Stimulated activated effector memory CD8-positive, alpha-beta T cell treated with anti-CD3 and anti-CD28 coated beads, Interleukin-12 subunit alpha, Interleukin-12 subunit beta, amount 100 ng/mL, for 72 hours (primary cell): Measurements from ENCODE around the gene TYW5.
A peak's percentile ranks its signal among the peaks of the same experiment; 100 is the strongest.
"Not testable (repeated sequence)": the region's sequence is repeated elsewhere in the genome, so short reads cannot be mapped to it uniquely, and the experiment has no call there.

Source experiments
- ATAC-seq: fragments of 150-1000 bp; cut with Tn5 transposase; 2 replicates; pipeline ENCODE4 v1.10.0; 2021
- DNase-seq, 2 donors: peaks; one replicate each; pipeline ENCODE4 v3.0.0; 2021 to 2022; ENCODE audit warnings: low spot score in 2 of 2
- H3K27ac Mint-ChIP-seq: one replicate; pipeline ENCODE4 v1.8.0; 2022; ENCODE audit warnings: mild to moderate bottlenecking, mixed read lengths
- H3K36me3 Mint-ChIP-seq: one replicate; pipeline ENCODE4 v1.8.0; 2022; ENCODE audit warnings: mild to moderate bottlenecking, mixed read lengths
- H3K4me1 Mint-ChIP-seq: one replicate; pipeline ENCODE4 v1.8.0; 2022; ENCODE audit warnings: mixed read lengths
- H3K4me3 Mint-ChIP-seq: one replicate; pipeline ENCODE4 v1.8.0; 2022; ENCODE audit warnings: mild to moderate bottlenecking, mixed read lengths
- H3K9me3 Mint-ChIP-seq: one replicate; pipeline ENCODE4 v1.8.0; 2022; ENCODE audit warnings: mixed read lengths

Gene TYW5

DNA sequence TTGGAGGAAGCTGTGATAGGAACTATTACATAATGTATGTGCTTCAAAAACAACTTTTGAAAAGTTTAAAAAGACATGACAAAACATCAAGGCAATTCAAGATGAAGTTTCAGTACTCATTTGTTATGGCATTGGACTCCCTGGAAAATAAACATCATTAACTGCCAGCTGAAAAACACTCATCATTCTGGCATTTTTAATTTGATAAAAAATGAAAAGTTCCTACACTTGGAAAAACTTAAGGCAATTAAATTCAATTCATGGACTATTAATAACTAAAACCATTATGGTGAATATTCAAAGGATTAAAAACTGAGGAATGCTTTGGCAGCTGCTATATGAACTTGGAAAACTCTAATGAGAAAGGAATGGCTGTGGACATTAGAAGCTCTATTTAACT lies 8.5 kb downstream of the TYW5 start:
- peaks cover 82% of the 10 kb centered on the region for H3K36me3 Mint-ChIP-seq
- no peak overlapping the region for H3K4me3 Mint-ChIP-seq
- H3K27ac Mint-ChIP-seq = no peak overlapping the region
- H3K4me1 Mint-ChIP-seq = peaks cover 9% of the 10 kb centered on the region
- ATAC-seq (no peak), DNase-seq (no peak)
- no peaks in the 10 kb centered on the region for H3K9me3 Mint-ChIP-seq

DNA sequence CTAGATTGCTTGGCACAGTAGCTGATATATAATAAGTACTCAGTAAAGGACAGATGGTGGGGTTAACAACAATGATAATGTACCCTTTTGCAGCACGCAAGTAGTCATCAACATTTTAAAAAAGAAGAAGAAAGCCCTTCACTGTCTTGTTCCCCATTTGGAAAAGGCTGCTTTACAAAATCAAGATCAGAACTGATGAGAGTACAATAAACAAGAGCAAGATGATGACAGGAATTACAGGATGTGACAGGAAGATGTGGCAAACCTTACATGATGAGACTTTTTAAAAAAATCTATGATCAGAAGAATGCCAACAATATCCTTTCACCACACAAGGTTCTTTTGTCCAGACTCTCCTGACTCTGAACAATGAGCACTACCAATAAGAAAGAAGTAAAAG lies 9.1 kb downstream of the TYW5 start:
- peaks cover 88% of the 10 kb centered on the region for H3K36me3 Mint-ChIP-seq
- peak overlapping the region; percentile 2 for H3K27ac Mint-ChIP-seq
- H3K4me1 Mint-ChIP-seq = peaks cover 9% of the 10 kb centered on the region
- no peak for ATAC-seq
- no peaks in the 10 kb centered on the region for H3K9me3 Mint-ChIP-seq
- H3K4me3 Mint-ChIP-seq = no peak overlapping the region
- no peak for DNase-seq

DNA sequence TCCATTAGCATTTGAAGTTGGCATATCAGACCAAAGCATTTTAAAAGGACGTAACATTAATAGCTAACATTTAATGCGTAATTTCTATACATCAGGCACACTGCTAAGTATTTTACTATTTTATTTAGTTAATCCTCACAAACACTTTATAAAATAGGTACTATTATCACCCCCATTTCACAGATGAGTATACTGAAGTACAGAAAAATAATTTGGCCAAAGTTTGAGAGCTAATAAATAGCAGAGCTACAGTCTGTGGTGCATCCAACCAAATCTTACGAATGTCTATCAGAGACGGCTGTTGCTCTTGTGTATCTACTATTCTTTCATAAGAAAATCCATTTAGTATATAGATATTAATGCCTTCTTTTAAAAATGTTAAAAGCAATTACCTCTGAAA lies 11.9 kb downstream of the TYW5 start:
- Mint-ChIP-seq H3K27ac (no peak overlapping the region), H3K4me3 (no peak overlapping the region), H3K9me3 (no peaks in the 10 kb centered on the region), H3K36me3 (peaks cover 91% of the 10 kb centered on the region), H3K4me1 (peaks cover 4% of the 10 kb centered on the region)
- ATAC-seq (no peak), DNase-seq (no peak)

- H3K4me3 Mint-ChIP-seq = no peak overlapping the region
- peaks cover 91% of the 10 kb centered on the region for H3K36me3 Mint-ChIP-seq
- no peak overlapping the region for H3K27ac Mint-ChIP-seq
- DNase-seq (no peak), ATAC-seq (peak; percentile 32)
- peaks cover 4% of the 10 kb centered on the region for H3K4me1 Mint-ChIP-seq
- no peaks in the 10 kb centered on the region for H3K9me3 Mint-ChIP-seq
Observed at GRCh38 chr2:199940373-199940772, 14.9 kb downstream of the TYW5 start.

GRCh38 chr2:199936554-199936953 lies 18.7 kb downstream of the TYW5 start:
- peaks cover 4% of the 10 kb centered on the region for H3K4me1 Mint-ChIP-seq
- DNase-seq (no peak), ATAC-seq (no peak)
- peaks cover 94% of the 10 kb centered on the region for H3K36me3 Mint-ChIP-seq
- H3K27ac Mint-ChIP-seq = no peak overlapping the region
- H3K9me3 Mint-ChIP-seq = no peaks in the 10 kb centered on the region
- H3K4me3 Mint-ChIP-seq = no peak overlapping the region

- Mint-ChIP-seq H3K4me3 (no peak overlapping the region), H3K4me1 (no peaks in the 10 kb centered on the region), H3K27ac (no peak overlapping the region), H3K9me3 (no peaks in the 10 kb centered on the region), H3K36me3 (peaks cover 88% of the 10 kb centered on the region)
- ATAC-seq (peak; percentile 46), DNase-seq (no peak)
Observed at GRCh38 chr2:199933466-199933865, 21.8 kb downstream of the TYW5 start.

DNA sequence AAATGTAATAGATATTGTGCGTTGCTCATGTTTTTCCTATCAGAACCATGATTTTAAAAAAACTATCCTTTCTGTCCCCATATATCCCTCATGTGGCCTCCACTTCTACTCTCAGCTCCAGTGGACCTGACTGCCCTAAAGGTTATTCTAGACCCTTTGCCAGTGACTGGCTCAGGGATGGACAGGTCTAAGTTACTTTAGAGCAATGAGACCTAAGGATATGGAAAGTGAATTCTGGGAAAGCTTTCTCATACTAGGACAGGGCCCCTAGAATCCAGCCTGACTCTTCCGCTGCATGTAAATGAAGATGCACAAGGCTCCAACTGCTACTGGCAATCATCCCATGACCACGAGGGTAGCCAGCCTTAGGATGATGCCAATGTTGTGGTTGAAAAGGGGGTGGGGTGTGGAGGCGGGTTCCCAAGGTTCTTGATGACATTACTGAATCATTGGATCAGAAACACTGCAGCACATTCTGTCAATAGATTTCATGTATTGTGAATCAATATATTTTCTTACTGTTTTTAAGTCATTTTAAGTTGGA lies 22.9 kb downstream of the TYW5 start:
- Mint-ChIP-seq H3K9me3 (no peaks in the 10 kb centered on the region), H3K36me3 (peaks cover 82% of the 10 kb centered on the region), H3K27ac (no peak overlapping the region), H3K4me1 (no peaks in the 10 kb centered on the region), H3K4me3 (no peak overlapping the region)
- DNase-seq = no peak
- no peak for ATAC-seq

DNA sequence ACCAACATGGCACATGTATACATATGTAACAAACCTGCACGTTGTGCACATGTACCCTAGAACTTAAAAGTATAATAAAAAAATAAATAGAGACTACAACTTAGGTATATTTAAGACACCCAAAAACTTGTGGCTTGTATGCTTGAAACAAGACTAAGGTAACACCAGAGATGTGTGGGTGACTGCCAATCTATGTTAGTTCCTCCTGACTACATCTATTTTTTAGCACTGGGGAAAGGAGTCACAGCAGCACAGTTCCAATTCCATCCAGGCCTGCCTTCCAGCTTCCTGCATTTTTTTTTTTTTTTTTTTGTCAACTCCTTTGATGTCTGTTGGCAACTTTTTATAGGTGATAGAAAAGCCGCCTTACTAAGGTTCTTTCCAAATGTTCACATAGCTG lies 26.0 kb downstream of the TYW5 start:
- no peaks in the 10 kb centered on the region for H3K9me3 Mint-ChIP-seq
- peak overlapping the region; percentile 21 for H3K27ac Mint-ChIP-seq
- H3K4me1 Mint-ChIP-seq = no peaks in the 10 kb centered on the region
- H3K36me3 Mint-ChIP-seq = peaks cover 78% of the 10 kb centered on the region
- H3K4me3 Mint-ChIP-seq = no peak overlapping the region
- no peak for DNase-seq
- ATAC-seq = no peak

- Mint-ChIP-seq H3K36me3 (peaks cover 78% of the 10 kb centered on the region), H3K9me3 (no peaks in the 10 kb centered on the region), H3K27ac (peak overlapping the region; percentile 21), H3K4me3 (no peak overlapping the region), H3K4me1 (no peaks in the 10 kb centered on the region)
- ATAC-seq (no peak), DNase-seq (no peak)
Observed at GRCh38 chr2:199928626-199929025, 26.7 kb downstream of the TYW5 start.

DNA sequence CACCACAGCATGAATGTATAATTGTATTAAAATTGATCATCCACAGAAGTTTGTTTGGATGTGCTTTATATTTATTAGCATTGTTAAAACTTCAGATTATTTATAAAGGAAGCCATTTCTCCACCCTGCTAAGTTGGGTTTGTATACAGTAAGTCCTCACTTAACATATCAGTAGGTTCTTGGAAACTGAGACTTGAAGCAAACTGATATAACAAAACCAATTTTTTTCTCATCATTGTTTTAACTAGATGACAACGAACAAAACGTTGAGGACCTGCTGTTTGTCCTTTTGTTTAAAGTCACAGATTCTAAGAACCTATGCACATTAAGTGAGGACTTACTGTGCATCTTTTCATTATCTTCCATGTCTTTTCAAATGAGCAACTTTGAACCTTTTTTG lies 27.1 kb downstream of the TYW5 start:
- peak overlapping the region; percentile 21 for H3K27ac Mint-ChIP-seq
- no peak for DNase-seq
- no peak for ATAC-seq
- H3K4me3 Mint-ChIP-seq = no peak overlapping the region
- peaks cover 76% of the 10 kb centered on the region for H3K36me3 Mint-ChIP-seq
- H3K9me3 Mint-ChIP-seq = no peaks in the 10 kb centered on the region
- no peaks in the 10 kb centered on the region for H3K4me1 Mint-ChIP-seq

DNA sequence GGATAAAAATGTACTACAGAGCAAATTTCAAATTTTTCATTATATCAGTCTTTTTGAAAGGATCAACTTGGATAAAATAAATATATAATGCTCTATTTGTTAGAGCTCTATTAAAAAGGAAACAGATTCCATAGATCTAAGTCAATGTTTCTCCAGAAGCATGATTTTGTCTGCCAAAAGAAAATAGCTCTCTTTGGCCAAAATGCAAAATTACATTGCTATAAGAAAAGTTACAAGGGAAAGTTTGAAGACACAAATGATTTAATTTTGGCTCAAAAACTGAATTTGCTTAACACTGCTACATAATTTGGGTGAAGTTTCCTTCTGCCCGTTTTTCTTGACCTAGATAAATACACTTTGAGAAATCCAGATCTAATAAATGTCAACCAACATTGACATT lies 28.5 kb downstream of the TYW5 start:
- DNase-seq (no peak), ATAC-seq (no peak)
- peaks cover 6% of the 10 kb centered on the region for H3K4me1 Mint-ChIP-seq
- H3K27ac Mint-ChIP-seq = peak overlapping the region; percentile 26
- peaks cover 74% of the 10 kb centered on the region for H3K36me3 Mint-ChIP-seq
- no peak overlapping the region for H3K4me3 Mint-ChIP-seq
- no peaks in the 10 kb centered on the region for H3K9me3 Mint-ChIP-seq

DNA sequence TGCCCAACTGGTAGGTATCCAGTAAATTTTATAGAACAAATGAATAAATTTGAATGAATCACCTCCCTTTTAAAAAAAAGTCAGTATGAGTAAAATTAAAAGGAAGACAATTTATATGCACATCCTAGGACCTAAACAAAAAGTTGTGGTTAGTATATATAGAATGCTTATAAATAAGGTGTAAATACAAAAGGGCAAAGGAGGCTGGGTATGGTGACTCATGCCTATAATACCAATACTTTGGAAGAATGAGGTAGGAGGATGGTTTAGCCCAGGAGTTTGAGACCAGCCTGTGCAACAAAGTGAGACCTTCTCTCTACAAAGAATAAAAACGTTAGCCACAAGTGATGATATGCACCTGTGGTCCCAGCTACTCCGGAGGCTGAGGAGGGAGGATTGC lies 31.4 kb downstream of the TYW5 start:
- no peak overlapping the region for H3K4me3 Mint-ChIP-seq
- peaks cover 6% of the 10 kb centered on the region for H3K4me1 Mint-ChIP-seq
- H3K9me3 Mint-ChIP-seq = no peaks in the 10 kb centered on the region
- ATAC-seq = peak; percentile 51
- H3K27ac Mint-ChIP-seq = no peak overlapping the region
- DNase-seq = no peak
- peaks cover 55% of the 10 kb centered on the region for H3K36me3 Mint-ChIP-seq

DNA sequence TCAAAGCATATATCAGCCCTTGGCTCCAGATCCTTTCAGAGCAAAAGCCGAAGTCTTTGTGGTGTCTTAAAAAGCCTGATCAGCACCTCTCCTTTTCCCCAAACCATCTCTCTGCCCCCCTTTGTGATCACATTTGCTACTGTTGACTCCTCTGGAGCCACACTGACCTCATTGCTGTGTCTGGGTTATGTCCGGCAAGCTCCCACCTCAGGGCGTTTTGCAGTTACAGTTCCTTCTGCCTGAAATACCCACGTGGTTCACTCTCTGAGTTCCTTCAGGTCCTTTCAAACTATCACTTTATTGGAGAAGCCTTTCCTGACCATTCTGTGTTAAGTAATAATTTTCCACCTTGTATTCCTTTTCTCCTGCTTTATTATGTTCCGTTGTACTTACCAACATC lies 32.4 kb downstream of the TYW5 start:
- Mint-ChIP-seq H3K4me1 (peaks cover 6% of the 10 kb centered on the region), H3K27ac (peak overlapping the region; percentile 41), H3K4me3 (no peak overlapping the region), H3K9me3 (no peaks in the 10 kb centered on the region), H3K36me3 (peaks cover 61% of the 10 kb centered on the region)
- DNase-seq (no peak), ATAC-seq (no peak)

DNA sequence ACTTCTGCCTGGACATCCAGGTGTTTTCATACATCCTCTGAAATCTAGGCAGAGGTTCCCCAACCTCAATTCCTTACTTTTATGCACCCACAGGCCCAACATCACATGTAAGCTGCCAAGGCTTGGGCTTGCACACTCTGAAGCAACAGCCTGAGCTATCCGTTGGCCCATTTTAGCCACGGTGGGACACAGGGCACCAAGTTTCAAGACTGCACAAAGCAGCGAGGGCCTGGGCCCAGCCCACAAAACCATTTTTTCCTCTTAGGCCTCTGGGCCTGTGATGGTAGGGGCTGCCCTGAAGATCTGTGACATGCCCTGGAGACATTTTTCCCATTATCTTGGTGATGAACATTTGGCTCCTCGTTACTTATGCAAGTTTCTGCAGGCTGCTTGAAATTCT lies 38.3 kb downstream of the TYW5 start:
- H3K9me3 Mint-ChIP-seq = no peaks in the 10 kb centered on the region
- peaks cover 15% of the 10 kb centered on the region for H3K4me1 Mint-ChIP-seq
- H3K36me3 Mint-ChIP-seq = peaks cover 30% of the 10 kb centered on the region
- H3K27ac Mint-ChIP-seq = no peak overlapping the region
- no peak for DNase-seq
- no peak for ATAC-seq
- H3K4me3 Mint-ChIP-seq = no peak overlapping the region

DNA sequence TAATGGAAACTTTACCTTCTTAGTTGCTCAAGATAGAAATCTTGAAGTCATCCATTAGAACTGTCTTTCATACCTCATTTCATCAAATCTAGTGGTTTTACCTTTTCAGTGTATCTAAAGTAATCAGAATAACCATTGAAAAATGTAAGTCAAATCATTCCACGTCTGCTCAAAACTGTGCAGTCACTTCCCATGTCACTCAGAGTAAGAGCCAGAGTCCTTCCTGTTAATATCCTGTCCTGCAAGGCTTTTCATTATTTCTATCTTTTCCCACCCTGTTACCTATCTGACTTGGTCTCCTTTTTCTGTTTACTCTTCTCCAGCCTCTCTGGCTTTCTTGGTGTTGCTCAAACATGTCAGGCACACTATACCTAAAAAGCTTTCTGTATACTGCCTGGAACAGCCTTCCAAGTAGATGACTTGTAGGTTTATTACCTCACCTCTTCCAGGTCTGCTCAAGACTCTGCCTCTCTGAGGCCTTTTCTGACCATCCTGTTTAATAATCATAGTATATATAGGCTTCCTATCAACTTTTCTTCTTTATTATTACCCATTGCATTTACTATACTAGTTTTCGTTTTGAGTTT lies 40.8 kb downstream of the TYW5 start:
- no peak for ATAC-seq
- peaks cover 25% of the 10 kb centered on the region for H3K4me1 Mint-ChIP-seq
- H3K36me3 Mint-ChIP-seq = peaks cover 34% of the 10 kb centered on the region
- no peaks in the 10 kb centered on the region for H3K9me3 Mint-ChIP-seq
- H3K27ac Mint-ChIP-seq = peak overlapping the region; percentile 16
- DNase-seq = no peak
- H3K4me3 Mint-ChIP-seq = no peak overlapping the region

DNA sequence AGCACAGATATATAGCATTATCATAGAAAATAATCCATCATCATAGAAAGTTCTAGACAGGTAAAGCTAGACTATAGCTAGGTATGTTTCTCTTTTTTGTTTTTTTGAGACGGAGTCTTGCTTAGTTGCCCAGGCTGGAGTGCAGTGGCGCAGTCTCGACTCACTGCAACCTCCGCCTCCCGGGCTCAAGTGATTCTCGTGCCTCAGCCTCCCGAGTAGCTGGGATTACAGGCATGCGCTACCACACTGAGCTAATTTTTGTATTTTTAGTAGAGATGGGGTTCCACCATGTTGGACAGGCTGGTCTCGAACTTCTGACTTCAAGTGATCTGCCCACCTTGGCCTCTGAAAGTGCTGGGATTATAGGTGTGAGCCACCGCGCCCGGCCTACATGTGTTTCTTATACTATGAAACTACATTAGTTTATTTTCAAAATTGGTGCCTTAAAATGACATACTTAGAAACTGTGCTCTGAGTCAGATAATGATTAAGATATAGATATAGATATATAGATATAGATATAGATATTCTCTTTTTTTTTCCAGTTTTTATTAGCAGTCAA lies 42.7 kb downstream of the TYW5 start:
- ATAC-seq, H3K9me3 Mint-ChIP-seq, H3K27ac Mint-ChIP-seq, DNase-seq: not testable (repeated sequence)
- Mint-ChIP-seq H3K4me1 (peaks cover 25% of the 10 kb centered on the region), H3K36me3 (peaks cover 22% of the 10 kb centered on the region), H3K4me3 (peak overlapping the region; percentile 91)
